ENCODE measurements around the gene NHLRC3.

- TF ChIP-seq CTCF (IDR thresholded peaks at IDR 0.05; ENCODE audit: low read depth, low read length) (no peak), EZH2phosphoT487 (IDR thresholded peaks at IDR 0.05; ENCODE audit: low read depth) (no peak)
Measured at GRCh38 chr13:39049274-39049673, 11.0 kb downstream of the NHLRC3 start.
